Suprapubic skin (tissue), 4 donors: Measurements from ENCODE around the gene RUSF1. TPM values are rescaled to one million over a fixed set of nuclear protein-coding genes. Genes with fewer than 3 reads are reported as not detected.

Source experiments
- DNase-seq, 2 donors: peaks; one replicate each; pipeline ENCODE4 v3.0.0-alpha.2; 2019; ENCODE audit warnings: low spot score in 2 of 2
- H3K27ac ChIP-seq: fragments of 200-600 bp; sonication (generic); one replicate; pipeline ENCODE4 v1.5.1; 2019
- H3K27me3 ChIP-seq: fragments of 200-600 bp; sonication (generic); one replicate; pipeline ENCODE4 v1.5.1; 2019
- H3K36me3 ChIP-seq: fragments of 200-600 bp; sonication (generic); one replicate; pipeline ENCODE4 v1.5.1; 2019
- H3K4me1 ChIP-seq: fragments of 200-600 bp; sonication (generic); one replicate; pipeline ENCODE4 v1.5.1; 2019
- H3K4me3 ChIP-seq: fragments of 200-600 bp; sonication (generic); one replicate; pipeline ENCODE4 v1.5.1; 2019; ENCODE audit warnings: mild to moderate bottlenecking
- H3K9me3 ChIP-seq: fragments of 200-600 bp; sonication (generic); one replicate; pipeline ENCODE4 v1.5.1; 2019
- CTCF ChIP-seq, 2 donors: fragments of 200-600 bp in 1 of 2; fragments of 450-650 bp in 1 of 2; sonication (generic) in 1 of 2; IDR thresholded peaks; one replicate each; pipeline ENCODE4 v1.5.1; 2016 to 2019; ENCODE audit warnings: antibody characterized with exemption in 2 of 2, mild to moderate bottlenecking in 1 of 2, moderate library complexity in 1 of 2
- EP300 ChIP-seq: sonication (generic); formaldehyde crosslinking; IDR thresholded peaks from one replicate; pipeline ENCODE4 v1.6.1; 2017; ENCODE audit warnings: antibody characterized with exemption
- POLR2A ChIP-seq, 2 donors: fragments of 450-650 bp; IDR thresholded peaks; one replicate each; pipeline ENCODE4 v1.6.1; 2017; ENCODE audit warnings: antibody characterized with exemption in 2 of 2, mild to moderate bottlenecking in 2 of 2, moderate library complexity in 2 of 2
- POLR2AphosphoS5 ChIP-seq, 3 donors: sonication (generic); formaldehyde crosslinking; IDR thresholded peaks; one replicate each; pipeline ENCODE4 v1.6.1; 2017; ENCODE audit warnings: antibody characterized with exemption in 3 of 3
- WGBS: methylation state at CpG from one replicate; pipeline ENCODE4 v1.1.5; 2018; 5-methylcytosine and 5-hydroxymethylcytosine counted together
- total RNA-seq, 4 donors: library from RNA; depleted of rRNA; stranded (reverse); fragments of >200 nt; gene quantifications; one replicate each; pipeline ENCODE4 v1.1.0, GENCODE V29; 2016

RUSF1 gene
- total RNA-seq, 4 donors from 2014 or later: 44.6 to 109 (median 56.1) TPM

GRCh38 chr16:31502981-31503380 lies 5.2 kb downstream of the RUSF1 start:
- no peak for DNase-seq
- H3K4me1 ChIP-seq: peaks cover 20% of the 10 kb centered on the region
- no peak overlapping the region for H3K27ac ChIP-seq
- H3K27me3 ChIP-seq: no peaks in the 10 kb centered on the region
- no peaks in the 10 kb centered on the region for H3K9me3 ChIP-seq
- H3K36me3 ChIP-seq: peaks cover 27% of the 10 kb centered on the region
- no peak overlapping the region for H3K4me3 ChIP-seq
- no peak for TF ChIP-seq POLR2AphosphoS5 (IDR thresholded peaks at IDR 0.05)
- TF ChIP-seq POLR2A (IDR thresholded peaks at IDR 0.05): no peak
- TF ChIP-seq EP300: no peak
- no peak for TF ChIP-seq CTCF (IDR thresholded peaks at IDR 0.05)

GRCh38 chr16:31501966-31502348 lies 6.2 kb downstream of the RUSF1 start:
- no peak overlapping the region for H3K27ac ChIP-seq
- no peaks in the 10 kb centered on the region for H3K27me3 ChIP-seq
- TF ChIP-seq EP300 (no peak), POLR2AphosphoS5 (IDR thresholded peaks at IDR 0.05) (no peak), POLR2A (IDR thresholded peaks at IDR 0.05) (no peak), CTCF (IDR thresholded peaks at IDR 0.05) (no peak)
- peaks cover 12% of the 10 kb centered on the region for H3K4me1 ChIP-seq
- H3K36me3 ChIP-seq: peaks cover 35% of the 10 kb centered on the region
- DNase-seq: no peak
- no peak overlapping the region for H3K4me3 ChIP-seq
- H3K9me3 ChIP-seq: no peaks in the 10 kb centered on the region
- WGBS: 78% methylated on average over 4 of the region's 4 CpGs

GRCh38 chr16:31501226-31501965 lies 6.8 kb downstream of the RUSF1 start:
- Histone ChIP-seq H3K9me3 (no peaks in the 10 kb centered on the region), H3K4me3 (no peak overlapping the region), H3K36me3 (peaks cover 41% of the 10 kb centered on the region), H3K4me1 (peaks cover 7% of the 10 kb centered on the region), H3K27ac (no peak overlapping the region), H3K27me3 (no peaks in the 10 kb centered on the region)
- no peak for DNase-seq
- WGBS: 82% methylated on average over 3 of the region's 3 CpGs
- TF ChIP-seq CTCF (IDR thresholded peaks at IDR 0.05) (no peak), EP300 (no peak), POLR2A (IDR thresholded peaks at IDR 0.05) (no peak)

GRCh38 chr16:31499928-31500327 lies 8.3 kb downstream of the RUSF1 start:
- TF ChIP-seq POLR2AphosphoS5 (IDR thresholded peaks at IDR 0.05) (no peak), EP300 (no peak), POLR2A (IDR thresholded peaks at IDR 0.05) (no peak), CTCF (IDR thresholded peaks at IDR 0.05) (no peak)
- no peaks in the 10 kb centered on the region for H3K27me3 ChIP-seq
- H3K4me3 ChIP-seq: no peak overlapping the region
- H3K36me3 ChIP-seq: peaks cover 50% of the 10 kb centered on the region
- no peaks in the 10 kb centered on the region for H3K9me3 ChIP-seq
- no peak for DNase-seq
- H3K4me1 ChIP-seq: no peaks in the 10 kb centered on the region
- 87% methylated on average over 6 of the region's 8 CpGs for WGBS
- H3K27ac ChIP-seq: no peak overlapping the region

GRCh38 chr16:31498493-31498892 lies 9.7 kb downstream of the RUSF1 start:
- DNase-seq: no peak
- Histone ChIP-seq H3K27me3 (no peaks in the 10 kb centered on the region), H3K27ac (no peak overlapping the region), H3K4me3 (no peak overlapping the region), H3K36me3 (peaks cover 64% of the 10 kb centered on the region), H3K4me1 (no peaks in the 10 kb centered on the region), H3K9me3 (no peaks in the 10 kb centered on the region)
- WGBS: 94% methylated on average over 8 of the region's 8 CpGs
- no peak for TF ChIP-seq POLR2AphosphoS5 (IDR thresholded peaks at IDR 0.05)
- TF ChIP-seq EP300: no peak
- TF ChIP-seq CTCF (IDR thresholded peaks at IDR 0.05): no peak
- no peak for TF ChIP-seq POLR2A (IDR thresholded peaks at IDR 0.05)
